Stomach (tissue), 4 donors: ENCODE measurements around the gene SPI1.

Experiments used
- CTCF ChIP-seq, 7 experiments: fragments of 450-650 bp in 4 of 7; fragments of 200-600 bp in 3 of 7; sonication (generic) in 3 of 7; IDR thresholded peaks; one replicate each; pipeline ENCODE4 v1.5.1; 2016 to 2019; ENCODE audit warnings: antibody characterized with exemption in 7 of 7, control low read depth in 2 of 7, mild to moderate bottlenecking in 1 of 7
- EP300 ChIP-seq: sonication (generic); formaldehyde crosslinking; IDR thresholded peaks from one replicate; pipeline ENCODE4 v1.6.1; 2017; ENCODE audit warnings: antibody characterized with exemption
- POLR2A ChIP-seq, 4 donors: fragments of 450-650 bp; IDR thresholded peaks; one replicate each; pipeline ENCODE4 v1.6.1; 2016; ENCODE audit warnings: antibody characterized with exemption in 4 of 4, control low read depth in 2 of 4, mild to moderate bottlenecking in 1 of 4, moderate library complexity in 1 of 4
- POLR2AphosphoS5 ChIP-seq, 3 donors: sonication (generic); formaldehyde crosslinking; IDR thresholded peaks; one replicate each; pipeline ENCODE4 v1.6.1; 2016; ENCODE audit warnings: antibody characterized with exemption in 3 of 3

- TF ChIP-seq EP300 (no peak), CTCF (IDR thresholded peaks at IDR 0.05) (no peak), POLR2AphosphoS5 (IDR thresholded peaks at IDR 0.05) (no peak), POLR2A (IDR thresholded peaks at IDR 0.05) (no peak)
These were observed 24.8 kb upstream of the SPI1 start for GRCh38 chr11:47403135-47403534.
